ENCODE data around the gene TSPAN31.

DNA sequence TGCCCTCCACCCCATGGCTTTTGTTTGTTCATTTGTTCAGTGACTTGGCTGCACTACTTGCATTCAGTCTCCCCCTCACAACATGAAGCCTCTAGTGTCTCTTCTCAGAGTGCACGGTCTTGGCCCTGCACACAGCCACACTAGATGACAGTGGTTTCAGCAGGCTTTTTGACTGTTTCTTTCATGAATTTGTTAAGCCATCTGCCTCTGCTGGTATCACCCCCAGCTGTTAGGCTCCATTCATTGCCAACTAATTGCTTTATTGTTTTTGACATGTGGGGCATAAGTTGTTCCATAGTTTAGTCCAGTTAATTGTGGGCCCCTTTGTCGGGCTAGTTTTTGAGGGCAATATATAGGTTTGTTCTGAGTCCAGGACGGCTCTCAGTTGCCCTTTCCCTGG, 32.1 kb upstream of the TSPAN31 start:
- no peak for TF ChIP-seq CTCF (conservative IDR thresholded peaks at IDR 0.05; ENCODE audit: low read depth, low read length)
- TF ChIP-seq EZH2 (IDR thresholded peaks at IDR 0.05; ENCODE audit: low read length, unreplicated experiment) = no peak

Measured in PC-3 (cell line).